H1 (cell line): ENCODE data around the gene PIAS1.

ENCODE experiments used
- EP300 ChIP-seq, 2 experiments: IDR thresholded peaks; 1 replicate in 1 of 2; 2 replicates in 1 of 2; pipeline ENCODE4 v1.6.1; 2011 to 2012; ENCODE audit warnings: low read depth in 2 of 2, low read length in 2 of 2, mild to moderate bottlenecking in 2 of 2, borderline replicate concordance in 1 of 2, inconsistent platforms in 1 of 2, moderate library complexity in 1 of 2
- GTF2F1 ChIP-seq: IDR thresholded peaks from 2 replicates; pipeline ENCODE4 v1.6.1; 2012; ENCODE audit warnings: low read depth, low read length, improper control_type of control experiment, borderline replicate concordance
- JUN ChIP-seq: IDR thresholded peaks from 2 replicates; pipeline ENCODE4 v1.6.1; 2011; ENCODE audit warnings: low read depth, mild to moderate bottlenecking, improper control_type of control experiment, low read length
- POLR2A ChIP-seq, 2 experiments: IDR thresholded peaks; 1 replicate in 1 of 2; 2 replicates in 1 of 2; pipeline ENCODE4 v1.6.1; 2011; ENCODE audit warnings: low read depth in 2 of 2, low read length in 2 of 2, mild to moderate bottlenecking in 2 of 2; ENCODE audit errors: control extremely low read depth in 1 of 2
- POLR2AphosphoS5 ChIP-seq: IDR thresholded peaks from 2 replicates; pipeline ENCODE4 v1.6.1; 2011; ENCODE audit warnings: low read depth, low read length
- YY1 ChIP-seq: IDR thresholded peaks from 2 replicates; pipeline ENCODE4 v1.6.1; 2011; ENCODE audit warnings: low read depth, mild to moderate bottlenecking, low read length
- ZNF274 ChIP-seq: IDR thresholded peaks from 2 replicates; pipeline ENCODE4 v1.7.0; 2012; ENCODE audit warnings: low read length, borderline replicate concordance; ENCODE audit errors: extremely low read depth
- TF ChIP-seq, protein P1 (sequence below), 3 experiments: IDR thresholded peaks; 1 replicate in 2 of 3; 2 replicates in 1 of 3; pipeline versions ENCODE4 v1.5.1 to v1.6.1; 2011; ENCODE audit warnings: low read length in 3 of 3, mild to moderate bottlenecking in 3 of 3, inconsistent platforms in 2 of 3, low read depth in 1 of 3, moderate library complexity in 1 of 3; ENCODE audit not compliant: insufficient read depth in 1 of 3; ENCODE audit errors: control extremely low read depth in 1 of 3
- TF ChIP-seq, protein P2 (sequence below): IDR thresholded peaks from 2 replicates; pipeline ENCODE4 v1.6.1; 2011; ENCODE audit warnings: low read depth, mild to moderate bottlenecking, low read length; ENCODE audit not compliant: insufficient read depth

DNA sequence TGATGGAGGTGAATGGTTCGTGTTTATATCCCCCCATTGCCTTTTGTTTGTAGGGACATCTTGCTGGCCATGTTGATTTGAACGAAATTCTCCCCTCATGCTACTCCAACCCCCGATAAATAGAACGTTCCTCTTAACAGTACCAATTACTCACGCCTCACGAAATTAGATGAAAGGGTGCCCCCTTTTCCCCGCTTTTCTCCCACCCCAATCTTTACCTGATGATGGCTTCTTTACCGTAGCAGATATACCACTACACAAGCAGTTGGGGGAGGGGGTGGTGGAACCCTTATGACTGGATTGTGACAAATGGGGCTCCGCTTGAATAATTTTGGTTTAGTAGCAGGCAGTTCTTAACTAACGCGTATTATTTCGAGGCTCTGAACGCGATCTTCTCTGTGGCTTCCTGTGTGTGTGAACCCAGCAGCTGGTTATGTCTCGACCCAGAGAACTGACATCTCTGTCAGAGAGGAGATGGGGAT is 1.1 kb downstream of the PIAS1 start:
- TF ChIP-seq GTF2F1: no peak
- TF ChIP-seq, protein P1, sequence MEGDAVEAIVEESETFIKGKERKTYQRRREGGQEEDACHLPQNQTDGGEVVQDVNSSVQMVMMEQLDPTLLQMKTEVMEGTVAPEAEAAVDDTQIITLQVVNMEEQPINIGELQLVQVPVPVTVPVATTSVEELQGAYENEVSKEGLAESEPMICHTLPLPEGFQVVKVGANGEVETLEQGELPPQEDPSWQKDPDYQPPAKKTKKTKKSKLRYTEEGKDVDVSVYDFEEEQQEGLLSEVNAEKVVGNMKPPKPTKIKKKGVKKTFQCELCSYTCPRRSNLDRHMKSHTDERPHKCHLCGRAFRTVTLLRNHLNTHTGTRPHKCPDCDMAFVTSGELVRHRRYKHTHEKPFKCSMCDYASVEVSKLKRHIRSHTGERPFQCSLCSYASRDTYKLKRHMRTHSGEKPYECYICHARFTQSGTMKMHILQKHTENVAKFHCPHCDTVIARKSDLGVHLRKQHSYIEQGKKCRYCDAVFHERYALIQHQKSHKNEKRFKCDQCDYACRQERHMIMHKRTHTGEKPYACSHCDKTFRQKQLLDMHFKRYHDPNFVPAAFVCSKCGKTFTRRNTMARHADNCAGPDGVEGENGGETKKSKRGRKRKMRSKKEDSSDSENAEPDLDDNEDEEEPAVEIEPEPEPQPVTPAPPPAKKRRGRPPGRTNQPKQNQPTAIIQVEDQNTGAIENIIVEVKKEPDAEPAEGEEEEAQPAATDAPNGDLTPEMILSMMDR (IDR thresholded peaks at IDR 0.05; ENCODE audit: control extremely low read depth in 1 of 3, insufficient read depth in 1 of 3, low read depth in 1 of 3, low read length in 3 of 3): no peak
- no peak for TF ChIP-seq JUN
- no peak for TF ChIP-seq POLR2AphosphoS5
- no peak for TF ChIP-seq YY1
- TF ChIP-seq EP300 (IDR thresholded peaks at IDR 0.05; ENCODE audit: borderline replicate concordance in 1 of 2, low read depth in 2 of 2, low read length in 2 of 2): no peak
- TF ChIP-seq POLR2A (IDR thresholded peaks at IDR 0.05; ENCODE audit: control extremely low read depth in 1 of 2, low read depth in 2 of 2, low read length in 2 of 2): no peak
- TF ChIP-seq, protein P2, sequence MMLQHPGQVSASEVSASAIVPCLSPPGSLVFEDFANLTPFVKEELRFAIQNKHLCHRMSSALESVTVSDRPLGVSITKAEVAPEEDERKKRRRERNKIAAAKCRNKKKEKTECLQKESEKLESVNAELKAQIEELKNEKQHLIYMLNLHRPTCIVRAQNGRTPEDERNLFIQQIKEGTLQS: no peak
- no peak for TF ChIP-seq ZNF274
